GM12891 (cell line): Measurements from ENCODE around the gene ETS2.

ENCODE experiments used
- PAX5 ChIP-seq: IDR thresholded peaks from 2 replicates; pipeline ENCODE4 v1.6.1; 2011; ENCODE audit warnings: low read length, moderate library complexity, mild to moderate bottlenecking; ENCODE audit not compliant: insufficient read depth, severe bottlenecking
- POLR2A ChIP-seq: IDR thresholded peaks from 2 replicates; pipeline ENCODE4 v1.6.1; 2011; ENCODE audit warnings: low read depth, low read length, control low read depth
- POLR2AphosphoS5 ChIP-seq: IDR thresholded peaks from 2 replicates; pipeline ENCODE4 v1.6.1; 2011; ENCODE audit warnings: low read depth, low read length, control low read depth
- POU2F2 ChIP-seq: IDR thresholded peaks from 2 replicates; pipeline ENCODE4 v1.6.1; 2011; ENCODE audit warnings: low read depth, mild to moderate bottlenecking, control low read depth, low read length, moderate library complexity
- SPI1 ChIP-seq: IDR thresholded peaks from 2 replicates; pipeline ENCODE4 v1.6.1; 2011; ENCODE audit warnings: low read depth, low read length, control low read depth
- TAF1 ChIP-seq: IDR thresholded peaks from 2 replicates; pipeline ENCODE4 v1.6.1; 2011; ENCODE audit warnings: low read depth, low read length, control low read depth

GRCh38 chr21:38787016-38787415, 18.7 kb upstream of the ETS2 start:
- TF ChIP-seq POLR2AphosphoS5 (no peak), POLR2A (no peak), TAF1 (no peak), SPI1 (no peak), POU2F2 (no peak), PAX5 (no peak)
